K562 (cell line): ENCODE results near the gene CCDC28B. TPM values are rescaled to one million over a fixed set of nuclear protein-coding genes. Genes with fewer than 3 reads are reported as not detected.
A peak's percentile ranks its signal among the peaks of the same experiment; 100 is the strongest.

ENCODE experiments used
- ATAC-seq: fragments of 200-7000 bp; cut with Tn5 transposase; 3 replicates; pipeline ENCODE4 v1.9.1; 2020; ENCODE audit warnings: moderate library complexity
- BruUV-seq: library from RNA; stranded (reverse); fragments of 400-500 nt; replicated peaks from 2 replicates; lab custom pipeline; 2021; lab: Mats Ljungman, UMichigan
- CTCF ChIA-PET: fragments of 300-600 bp; formaldehyde crosslinking; extraction: SDS; loops from one replicate; lab custom pipeline; 2021; ENCODE audit warnings: low intra/inter-chr PET ratio; lab: Yijun Ruan, JAX
- POLR2A ChIA-PET: fragments of 300-600, 350-650 bp; sonication (Branson Sonifier 250); formaldehyde crosslinking; extraction: SDS; loops from one replicate; lab custom pipeline; 2021; ENCODE audit warnings: antibody characterized with exemption, inconsistent platforms; lab: Yijun Ruan, JAX
- DNase-seq, 4 experiments: peaks; one replicate each; pipeline versions ENCODE4 v3.0.0 to v3.0.0-alpha.2; 2011 to 2018; ENCODE audit warnings: low spot score in 3 of 4, mixed read lengths in 3 of 4; ENCODE audit errors: extremely low read depth in 1 of 4
- FAIRE-seq: peaks from 2 replicates; lab custom pipeline; 2011; peaks lifted over from hg19 to GRCh38; lab: Jason Lieb, UNC
- H2AFZ ChIP-seq: 2 replicates; pipeline ENCODE4 v1.6.0; 2011; ENCODE audit warnings: low read depth, low read length, control low read depth, inconsistent platforms
- H3K27ac ChIP-seq: fragments of 200-600 bp; 3 replicates; pipeline ENCODE4 v1.8.0; 2011; ENCODE audit warnings: low read depth, mild to moderate bottlenecking, control low read depth, inconsistent platforms, low read length, moderate library complexity, mixed read lengths; ENCODE audit errors: extremely low read depth
- H3K27me3 ChIP-seq, 2 experiments: fragments of 300-600 bp in 1 of 2; 2 replicates in 1 of 2; 3 replicates in 1 of 2; pipeline versions ENCODE4 v1.6.0 to v1.8.0; 2011; ENCODE audit warnings: inconsistent platforms in 2 of 2, low read length in 2 of 2, mild to moderate bottlenecking in 1 of 2, mixed read lengths in 1 of 2, moderate library complexity in 1 of 2; ENCODE audit not compliant: control insufficient read depth in 2 of 2, insufficient read depth in 2 of 2
- H3K36me3 ChIP-seq: fragments of 300-600 bp; 3 replicates; pipeline ENCODE4 v1.8.0; 2011; ENCODE audit warnings: mild to moderate bottlenecking, low read length, inconsistent platforms; ENCODE audit not compliant: control insufficient read depth, insufficient read depth
- H3K4me1 ChIP-seq, 2 experiments: fragments of 200-600 bp in 1 of 2; replicated peaks in 1 of 2; 2 replicates in 1 of 2; 3 replicates in 1 of 2; pipeline versions ENCODE4 v1.5.1 to v1.8.0; 2011; ENCODE audit warnings: inconsistent platforms in 2 of 2, low read length in 2 of 2, mild to moderate bottlenecking in 1 of 2, mixed read lengths in 1 of 2, moderate library complexity in 1 of 2; ENCODE audit not compliant: control insufficient read depth in 2 of 2, insufficient read depth in 2 of 2
- H3K4me2 ChIP-seq: 2 replicates; pipeline ENCODE4 v1.6.1; 2011; ENCODE audit warnings: low read length, control low read depth, inconsistent platforms, mixed read lengths; ENCODE audit not compliant: insufficient read depth
- H3K4me3 ChIP-seq: fragments of 200-600 bp; sonication (generic), shearing (Covaris generic); 2 replicates; pipeline ENCODE4 v1.5.1; 2016; ENCODE audit warnings: control low read depth, inconsistent platforms
- H3K79me2 ChIP-seq: fragments of 200-600 bp; 3 replicates; pipeline ENCODE4 v1.8.0; 2011; ENCODE audit warnings: low read length, inconsistent platforms; ENCODE audit not compliant: control insufficient read depth, insufficient read depth
- H3K9ac ChIP-seq, 2 experiments: 2 replicates each; pipeline versions ENCODE4 v1.6.0 to v1.6.1; 2011; ENCODE audit warnings: low read depth in 2 of 2, low read length in 2 of 2, control low read depth in 1 of 2, inconsistent platforms in 1 of 2, mild to moderate bottlenecking in 1 of 2, mixed read lengths in 1 of 2; ENCODE audit not compliant: insufficient read depth in 1 of 2
- H3K9me1 ChIP-seq: one replicate; pipeline ENCODE4 v1.6.0; 2011; ENCODE audit warnings: inconsistent platforms, mild to moderate bottlenecking, low read length, moderate library complexity; ENCODE audit not compliant: control insufficient read depth, insufficient read depth
- H3K9me3 ChIP-seq: replicated peaks from 2 replicates; pipeline ENCODE4 v1.5.1; 2011; ENCODE audit warnings: low read depth, low read length, inconsistent platforms; ENCODE audit not compliant: control insufficient read depth, insufficient read depth
- H4K20me1 ChIP-seq: replicated peaks from 2 replicates; pipeline ENCODE4 v1.6.1; 2011; ENCODE audit warnings: low read length, inconsistent platforms, mixed read lengths; ENCODE audit not compliant: control insufficient read depth, insufficient read depth
- BRF2 ChIP-seq: IDR thresholded peaks from 3 replicates; pipeline ENCODE4 v1.6.1; 2011; ENCODE audit warnings: borderline replicate concordance, mild to moderate bottlenecking; ENCODE audit not compliant: insufficient read length, insufficient read depth
- KDM1A ChIP-seq, 2 experiments: fragments of 450-650 bp; IDR thresholded peaks; 2 replicates each; pipeline ENCODE4 v1.6.1; 2016; ENCODE audit warnings: mild to moderate bottlenecking in 2 of 2
- POLR2G ChIP-seq: fragments of 200-400 bp; formaldehyde crosslinking; IDR thresholded peaks from 2 replicates; pipeline ENCODE4 v1.6.1; 2017; ENCODE audit warnings: low read depth, mild to moderate bottlenecking, antibody characterized with exemption, low read length, moderate library complexity
- ZNF740 ChIP-seq, 3 experiments: fragments of 200-800 bp in 1 of 3; sonication (Bioruptor generic) in 1 of 3; sonication (generic) in 1 of 3; formaldehyde crosslinking in 1 of 3; IDR thresholded peaks; 2 replicates each; pipeline versions ENCODE4 v1.6.1 to v1.8.0; 2016 to 2022; ENCODE audit warnings: mild to moderate bottlenecking in 2 of 3, missing compliant biosample characterization in 2 of 3, missing genetic modification characterization in 2 of 3, missing genetic modification reagents in 1 of 3
- WGBS: fragments of 100-300 bp; shearing (Covaris generic); methylation state at CpG from one replicate; pipeline ENCODE4 v1.1.6; 2016; ENCODE audit warnings: low coverage, mixed read lengths; ENCODE audit not compliant: insufficient coverage; ENCODE audit errors: missing lambda C conversion rate; 5-methylcytosine and 5-hydroxymethylcytosine counted together
- in situ Hi-C: fragments of 300-500 bp; cut with MboI; formaldehyde crosslinking; loops from 4 replicates; pipeline ENCODE4 v1.15.0; 2018; ENCODE audit warnings: inconsistent platforms, mixed read lengths
- intact Hi-C: fragments of 100-400 bp; cut with micrococcal nuclease; formaldehyde crosslinking; loops from 2 replicates; pipeline ENCODE4 v1.14.2; 2022
- polyA plus RNA-seq, 8 experiments: library from polyadenylated mRNA; depleted of rRNA in 4 of 8; stranded (reverse) in 5 of 8; unstranded in 3 of 8; fragments of >200 nt; fragmentation: Nextera tagmentation in 2 of 8; fragmentation: Illumina TruSeq in 1 of 8; extraction: Ambion mirVana in 2 of 8; extraction: Trizol in 1 of 8; gene quantifications; 2 replicates each; pipeline versions ENCODE4 v1.2.1 to v1.2.3, GENCODE V29; 2011 to 2014; ENCODE audit warnings: inconsistent platforms in 1 of 8, missing spikeins in 1 of 8
- total RNA-seq, 7 experiments: library from RNA; depleted of rRNA in 6 of 7; stranded (reverse); fragments of >200 nt in 6 of 7; fragmentation: Illumina TruSeq in 2 of 7; extraction: Trizol in 2 of 7; gene quantifications; 2 replicates each; pipeline versions ENCODE4 v1.2.1 to v1.2.3, GENCODE V29; 2011 to 2021; ENCODE audit warnings: low replicate concordance in 1 of 7

CCDC28B gene
- total and polyA plus RNA-seq, 9 of the 15 experiments (the other 6 are each of a cell fraction or from before 2014, with no cell fraction given): 5.7 to 54.5 (median 31.7) TPM

GRCh38 chr1:32199717-32200072 lies 700 bp upstream of the CCDC28B start:
- Histone ChIP-seq H3K27ac (peak overlapping the region; percentile 75), H4K20me1 (no peaks in the 10 kb centered on the region; the same call in none of the 2 replicates), H3K27me3 (no peaks in the 10 kb centered on the region), H2AFZ (no peak overlapping the region; the same call in 1 of the 2 replicates), H3K9me3 (no peaks in the 10 kb centered on the region), H3K9ac (peak overlapping the region in 1 of 2 experiments; percentile 53; a peak in 3 of 4 replicates), H3K79me2 (peaks cover 13% of the 10 kb centered on the region; the same call in 2 of the 3 replicates), H3K4me2 (peak overlapping the region; percentile 90), H3K36me3 (peaks cover 39% of the 10 kb centered on the region), H3K4me3 (no peak overlapping the region), H3K9me1 (peaks cover 3% of the 10 kb centered on the region), H3K4me1 (peaks cover 16 to 44% of the 10 kb centered on the region in 2 experiments)
- in situ Hi-C loops: no loop called here
- ChIA-PET CTCF (no interaction called here), POLR2A (interaction anchor here (0.7 to 10.8 kb wide), 14 partner anchors 7 to 137 kb away, joined by 3 to 201 read pairs (median 4); partner anchors contain the start of genes DCDC2B, IQCC, MARCKSL1 and TMEM39B)
- 69% methylated on average over 6 of the region's 6 CpGs for WGBS
- TF ChIP-seq KDM1A (IDR thresholded peaks at IDR 0.05) (no peak), BRF2 (no peak), ZNF740 (CRISPR knock-in tag; IDR thresholded peaks at IDR 0.05) (peak; percentile 15; the same call in 1 of the 2 replicates), ZNF740 (tag; IDR thresholded peaks at IDR 0.05) (no peak), POLR2G (peak; percentile 74)
- BruUV-seq: no TSS peak
- ATAC-seq (no peak), FAIRE-seq (no peak), DNase-seq (peak in 1 of 4 experiments; percentile 10)
- intact Hi-C loops: no loop called here
